ENCODE results near the gene BCAT1. TPM values are rescaled to one million over a fixed set of nuclear protein-coding genes. Genes with fewer than 3 reads are reported as not detected.

The BCAT1 gene
- total RNA-seq, 1 experiment from 2014 or later = 5.8 TPM

- DNase-seq (ENCODE audit: low read depth, low spot score) (no peak), ATAC-seq (no peak)
- Histone ChIP-seq H3K9me3 (ENCODE audit: control insufficient read depth, insufficient read depth, low read depth, low read length) (peaks cover 4% of the 10 kb centered on the region; the same call in 1 of the 2 replicates), H3K4me3 (ENCODE audit: low read depth in 2 of 2, low read length in 2 of 2) (no peak overlapping the region), H3K36me3 (ENCODE audit: control insufficient read depth, insufficient read depth, low read length) (no peaks in the 10 kb centered on the region), H3K27ac (ENCODE audit: low read length) (no peak overlapping the region), H3K27me3 (ENCODE audit: control insufficient read depth, insufficient read depth, low read length) (no peaks in the 10 kb centered on the region), H3K4me1 (ENCODE audit: control insufficient read depth, insufficient read depth, low read length) (no peaks in the 10 kb centered on the region)
- BruUV-seq (replicated peaks) = no TSS peak
- in situ Hi-C loops (cut with HindIII; ENCODE audit: low pct_unique_long_range_greater_than_20kb, low sequenced_read_pairs) (no loop called here), intact Hi-C loops (cut with micrococcal nuclease; ENCODE audit: unreplicated experiment) (no loop called here)
- ChIA-PET CTCF (no interaction called here), POLR2A (no interaction called here)
- TF ChIP-seq, protein P1, sequence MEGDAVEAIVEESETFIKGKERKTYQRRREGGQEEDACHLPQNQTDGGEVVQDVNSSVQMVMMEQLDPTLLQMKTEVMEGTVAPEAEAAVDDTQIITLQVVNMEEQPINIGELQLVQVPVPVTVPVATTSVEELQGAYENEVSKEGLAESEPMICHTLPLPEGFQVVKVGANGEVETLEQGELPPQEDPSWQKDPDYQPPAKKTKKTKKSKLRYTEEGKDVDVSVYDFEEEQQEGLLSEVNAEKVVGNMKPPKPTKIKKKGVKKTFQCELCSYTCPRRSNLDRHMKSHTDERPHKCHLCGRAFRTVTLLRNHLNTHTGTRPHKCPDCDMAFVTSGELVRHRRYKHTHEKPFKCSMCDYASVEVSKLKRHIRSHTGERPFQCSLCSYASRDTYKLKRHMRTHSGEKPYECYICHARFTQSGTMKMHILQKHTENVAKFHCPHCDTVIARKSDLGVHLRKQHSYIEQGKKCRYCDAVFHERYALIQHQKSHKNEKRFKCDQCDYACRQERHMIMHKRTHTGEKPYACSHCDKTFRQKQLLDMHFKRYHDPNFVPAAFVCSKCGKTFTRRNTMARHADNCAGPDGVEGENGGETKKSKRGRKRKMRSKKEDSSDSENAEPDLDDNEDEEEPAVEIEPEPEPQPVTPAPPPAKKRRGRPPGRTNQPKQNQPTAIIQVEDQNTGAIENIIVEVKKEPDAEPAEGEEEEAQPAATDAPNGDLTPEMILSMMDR (IDR thresholded peaks at IDR 0.05) = no peak
- TF ChIP-seq TCF7L2 (IDR thresholded peaks at IDR 0.05; ENCODE audit: low read depth, low read length) = no peak
- no peak for TF ChIP-seq POLR2AphosphoS5 (IDR thresholded peaks at IDR 0.05; ENCODE audit: low read depth, low read length)
- no peak for TF ChIP-seq REST (IDR thresholded peaks at IDR 0.05; ENCODE audit: insufficient read depth in 1 of 2, low read depth in 2 of 2, low read length in 1 of 2)
- TF ChIP-seq SIN3A (IDR thresholded peaks at IDR 0.05; ENCODE audit: borderline replicate concordance, insufficient read depth, low read depth, low read length) = no peak
These were observed 151.0 kb downstream of the BCAT1 start for GRCh38 chr12:24797901-24798300.

- BruUV-seq (replicated peaks) = no TSS peak
- Histone ChIP-seq H3K4me1 (ENCODE audit: control insufficient read depth, insufficient read depth, low read length) (no peaks in the 10 kb centered on the region), H3K27ac (ENCODE audit: low read length) (no peak overlapping the region), H3K36me3 (ENCODE audit: control insufficient read depth, insufficient read depth, low read length) (no peaks in the 10 kb centered on the region), H3K27me3 (ENCODE audit: control insufficient read depth, insufficient read depth, low read length) (no peaks in the 10 kb centered on the region), H3K9me3 (ENCODE audit: control insufficient read depth, insufficient read depth, low read depth, low read length) (no peaks in the 10 kb centered on the region), H3K4me3 (ENCODE audit: low read depth in 2 of 2, low read length in 2 of 2) (no peak overlapping the region)
- ChIA-PET CTCF (no interaction called here), POLR2A (no interaction called here)
- in situ Hi-C loops (cut with HindIII; ENCODE audit: low pct_unique_long_range_greater_than_20kb, low sequenced_read_pairs) (no loop called here), intact Hi-C loops (cut with micrococcal nuclease; ENCODE audit: unreplicated experiment) (no loop called here)
- ATAC-seq (no peak), DNase-seq (ENCODE audit: low read depth, low spot score) (no peak)
- no peak for TF ChIP-seq REST (IDR thresholded peaks at IDR 0.05; ENCODE audit: insufficient read depth in 1 of 2, low read depth in 2 of 2, low read length in 1 of 2)
- TF ChIP-seq, protein P1 (IDR thresholded peaks at IDR 0.05) = no peak
- no peak for TF ChIP-seq SIN3A (IDR thresholded peaks at IDR 0.05; ENCODE audit: borderline replicate concordance, insufficient read depth, low read depth, low read length)
- TF ChIP-seq TCF7L2 (IDR thresholded peaks at IDR 0.05; ENCODE audit: low read depth, low read length) = no peak
- no peak for TF ChIP-seq POLR2AphosphoS5 (IDR thresholded peaks at IDR 0.05; ENCODE audit: low read depth, low read length)
These were observed 152.0 kb downstream of the BCAT1 start for GRCh38 chr12:24796876-24797275.
